Stimulated activated CD8-positive, alpha-beta memory T cell treated with anti-CD3 and anti-CD28 coated beads, Interleukin-7, amount 100 ng/mL, for 24 hours (primary cell): ENCODE data around the gene MINDY2.
"Not testable (repeated sequence)": the region's sequence is repeated elsewhere in the genome, so short reads cannot be mapped to it uniquely, and the experiment has no call there.

Source experiments
- DNase-seq: peaks from one replicate; pipeline ENCODE4 v3.0.0-alpha.2; 2020; ENCODE audit warnings: low read depth

Gene MINDY2

DNA sequence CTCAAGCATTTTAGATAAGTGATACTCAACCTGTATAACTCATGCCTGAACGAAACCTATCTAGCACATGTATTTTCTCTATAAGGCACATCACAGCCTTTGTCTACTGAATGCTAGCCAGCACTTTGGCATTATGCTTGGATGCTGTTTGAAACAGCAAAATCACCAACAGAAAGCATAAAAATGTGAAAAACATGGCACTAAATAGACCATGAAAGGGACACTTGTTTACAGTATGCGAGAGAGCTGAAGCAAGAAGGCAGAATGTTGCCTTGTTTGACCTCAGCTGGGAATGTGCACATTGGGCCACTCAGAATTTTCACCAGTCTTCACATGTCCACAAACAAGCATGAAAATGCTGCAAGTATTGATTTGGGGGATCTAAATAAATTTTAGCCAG, 59.5 kb downstream of the MINDY2 start:
- no peak for DNase-seq

DNA sequence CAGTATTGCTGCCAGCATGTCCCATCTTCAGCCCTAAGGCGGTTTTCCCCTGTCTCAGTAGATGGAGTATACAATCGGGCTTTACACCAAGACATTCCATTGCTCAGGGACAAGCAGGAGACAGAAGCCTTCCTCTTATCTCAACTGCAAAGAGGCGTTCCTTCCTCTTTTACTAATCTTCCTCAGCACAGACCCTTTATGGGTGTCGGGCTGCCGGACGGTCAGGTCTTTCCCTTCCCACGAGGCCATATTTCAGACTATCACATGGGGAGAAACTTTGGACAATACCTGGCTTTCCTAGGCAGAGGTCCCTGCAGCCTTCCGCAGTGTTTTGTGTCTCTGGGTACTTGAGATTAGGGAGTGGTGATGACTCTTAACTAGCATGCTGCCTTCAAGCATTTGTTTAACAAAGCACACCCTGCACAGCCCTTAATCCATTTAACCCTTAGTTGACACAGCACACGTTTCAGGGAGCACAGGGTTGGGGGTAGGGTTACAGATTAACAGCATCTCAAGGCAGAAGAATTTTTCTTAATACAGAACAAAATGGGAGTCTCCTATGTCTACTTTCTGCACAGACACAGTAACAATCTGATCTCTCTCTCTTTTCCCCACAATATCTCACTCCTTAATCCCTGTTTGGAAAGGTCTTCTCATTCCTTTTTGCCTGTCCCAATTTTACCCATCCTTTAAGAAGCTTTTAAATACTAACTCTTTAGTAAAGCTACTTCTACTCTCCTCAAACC, 62.8 kb downstream of the MINDY2 start:
- DNase-seq = not testable (repeated sequence)

DNA sequence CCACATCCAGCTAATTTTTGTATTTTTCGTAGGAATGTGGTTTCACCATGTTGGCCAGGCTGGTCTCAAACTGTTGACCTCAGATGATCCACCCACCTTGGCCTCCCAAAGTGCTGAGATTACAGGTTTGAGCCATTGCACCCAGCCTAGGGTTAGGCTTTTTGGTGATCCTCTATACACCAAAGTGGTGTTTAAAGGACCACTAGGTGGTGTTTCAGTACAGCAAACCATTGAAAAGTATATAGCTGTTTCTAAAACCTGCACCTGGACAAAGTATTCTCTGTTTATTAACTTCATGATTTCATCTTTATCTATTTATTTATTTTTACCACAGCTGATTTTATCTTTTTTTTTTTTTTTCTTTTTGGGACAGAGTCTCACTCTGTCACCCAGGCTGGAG, 68.4 kb downstream of the MINDY2 start:
- no peak for DNase-seq

DNA sequence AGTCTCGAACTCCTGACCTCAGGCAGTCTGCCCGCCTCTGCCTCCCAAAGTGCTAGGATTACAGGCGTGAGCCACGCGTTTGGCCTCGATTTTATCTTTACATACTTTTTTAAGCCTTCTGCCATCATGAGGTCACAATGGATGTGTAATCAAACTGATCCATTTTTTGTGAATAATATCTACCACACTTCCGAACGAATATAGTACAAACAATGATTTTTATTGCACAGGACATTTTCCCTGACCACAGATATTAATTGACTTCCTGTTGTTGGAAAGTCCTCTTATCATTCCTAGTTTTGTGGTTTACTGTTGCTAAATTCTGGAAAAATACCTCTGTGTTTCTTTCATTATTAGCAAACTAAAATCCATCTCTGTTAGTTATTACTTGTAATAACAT, 68.9 kb downstream of the MINDY2 start:
- no peak for DNase-seq

DNA sequence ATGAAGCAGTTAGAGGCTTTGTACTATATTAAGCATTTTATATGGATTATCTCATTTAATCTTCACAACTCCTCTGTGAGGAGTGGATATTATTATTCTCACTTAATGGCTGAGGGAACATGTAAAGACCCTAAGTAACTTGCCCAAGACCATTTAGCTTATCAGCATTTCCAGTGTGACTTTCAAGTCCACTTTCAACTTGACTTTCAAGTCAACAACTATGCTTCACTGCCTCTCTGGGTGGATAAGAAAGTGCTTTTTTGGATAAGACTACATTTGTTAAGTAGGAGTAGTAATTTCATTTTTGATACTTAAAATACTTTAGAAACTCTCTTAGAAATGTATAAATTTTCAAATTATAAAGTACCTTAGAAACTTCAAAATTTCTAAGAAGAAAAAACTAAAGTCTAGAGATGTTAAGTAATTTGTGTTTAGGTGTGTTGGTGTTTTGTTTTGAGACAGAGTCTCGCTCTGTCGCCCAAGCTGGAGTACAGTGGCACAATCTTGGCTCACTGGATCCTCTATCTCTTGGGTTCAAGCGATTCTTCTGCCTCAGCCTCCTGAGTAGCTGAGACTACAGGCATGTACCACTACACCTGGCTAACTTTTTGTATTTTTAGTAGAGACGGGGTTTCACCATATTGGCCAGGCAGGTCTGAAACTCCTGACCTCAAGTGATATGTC, 71.8 kb downstream of the MINDY2 start:
- DNase-seq = no peak

DNA sequence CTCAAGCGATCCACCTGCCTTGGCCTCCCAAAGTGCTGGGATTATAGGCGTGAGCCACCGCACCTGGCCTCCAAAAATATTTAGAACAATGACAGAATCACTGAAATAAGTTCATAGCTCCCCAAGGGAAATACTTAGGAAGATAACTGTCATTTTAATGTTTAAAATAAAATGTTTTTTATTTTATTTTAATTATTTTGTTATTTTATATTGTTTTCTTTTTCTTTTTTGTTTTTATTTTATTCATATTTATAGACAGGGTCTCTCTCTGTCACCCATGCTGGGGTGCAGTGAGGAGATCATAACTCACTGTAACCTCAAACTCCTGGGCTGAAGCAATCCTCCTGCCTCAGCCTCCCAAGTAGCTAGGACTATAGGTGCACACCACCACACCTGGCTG, 80.1 kb downstream of the MINDY2 start:
- DNase-seq = not testable (repeated sequence)

DNA sequence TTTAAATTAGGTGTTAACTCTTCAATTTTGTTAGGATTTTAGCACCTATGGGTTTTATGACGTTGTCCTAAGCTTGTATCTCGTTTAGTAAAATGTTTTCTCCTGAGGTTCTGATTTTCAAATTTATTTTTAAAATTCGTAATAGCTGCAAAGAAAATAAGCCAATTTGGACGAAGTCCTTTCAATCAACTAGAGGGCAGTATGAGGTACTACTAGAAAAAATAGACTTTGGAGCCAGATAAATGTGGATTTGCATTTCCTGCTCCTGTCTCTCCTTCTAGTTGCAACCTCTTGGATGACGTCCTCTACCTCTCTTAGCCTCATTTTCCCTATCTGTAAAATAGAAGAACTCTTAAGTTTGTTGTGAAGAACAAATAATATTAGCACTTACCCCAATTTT, 81.2 kb downstream of the MINDY2 start:
- DNase-seq = no peak

DNA sequence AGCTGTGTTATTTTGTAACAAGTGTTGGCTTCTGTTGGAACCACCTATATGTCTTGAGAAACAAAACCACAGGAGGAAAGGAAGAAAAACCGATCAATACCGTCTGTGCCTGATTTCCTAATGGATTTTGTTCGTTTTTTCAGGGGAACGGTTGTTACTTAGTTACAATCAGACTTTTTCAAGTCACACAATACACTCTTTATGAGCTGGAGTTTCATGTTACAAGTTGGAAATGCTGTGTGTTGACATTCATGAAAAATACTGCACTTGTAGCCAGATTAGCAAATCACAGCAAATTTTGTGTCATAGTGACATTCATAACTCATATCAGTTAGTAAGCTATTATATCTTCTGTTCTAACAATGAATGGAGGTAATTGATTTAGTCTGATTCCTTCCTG, 83.5 kb downstream of the MINDY2 start:
- no peak for DNase-seq

DNA sequence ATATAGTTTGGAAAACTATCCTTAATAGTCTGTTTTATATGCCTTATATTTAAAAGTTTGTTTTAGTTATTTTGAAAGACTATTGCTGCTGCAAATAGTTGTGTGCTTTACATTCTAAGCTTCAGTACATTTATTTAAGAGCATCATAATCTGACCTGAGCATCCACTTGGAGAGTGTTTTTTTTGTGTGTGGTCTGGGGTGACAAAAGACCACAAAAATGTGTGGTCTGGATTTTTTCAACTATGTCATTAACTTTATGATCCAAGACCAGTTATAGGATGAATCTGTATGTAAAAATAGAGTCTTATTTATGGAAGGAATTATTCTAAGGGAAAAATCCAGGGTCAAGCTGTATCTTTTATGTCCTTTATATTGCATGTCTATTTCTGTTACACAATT, 85.0 kb downstream of the MINDY2 start:
- DNase-seq = no peak

DNA sequence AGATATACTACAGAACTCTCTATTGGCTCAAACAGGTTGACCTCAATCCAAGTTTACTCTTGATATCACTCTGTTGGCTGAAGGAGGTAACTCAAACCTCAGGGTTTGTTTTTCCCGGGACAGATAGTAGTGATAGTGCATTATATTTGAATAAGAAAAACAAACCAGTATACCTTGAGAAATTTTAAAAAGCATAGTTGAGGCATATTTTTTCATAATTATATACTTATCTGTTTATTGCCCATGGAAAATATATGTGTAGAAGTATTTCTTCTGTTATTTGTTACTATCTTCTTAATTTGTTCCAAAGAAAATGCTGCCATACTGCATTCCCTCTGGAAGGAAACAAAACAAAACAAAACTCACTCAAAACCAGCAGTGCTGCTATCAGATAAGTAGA, 85.5 kb downstream of the MINDY2 start:
- not testable (repeated sequence) for DNase-seq

DNA sequence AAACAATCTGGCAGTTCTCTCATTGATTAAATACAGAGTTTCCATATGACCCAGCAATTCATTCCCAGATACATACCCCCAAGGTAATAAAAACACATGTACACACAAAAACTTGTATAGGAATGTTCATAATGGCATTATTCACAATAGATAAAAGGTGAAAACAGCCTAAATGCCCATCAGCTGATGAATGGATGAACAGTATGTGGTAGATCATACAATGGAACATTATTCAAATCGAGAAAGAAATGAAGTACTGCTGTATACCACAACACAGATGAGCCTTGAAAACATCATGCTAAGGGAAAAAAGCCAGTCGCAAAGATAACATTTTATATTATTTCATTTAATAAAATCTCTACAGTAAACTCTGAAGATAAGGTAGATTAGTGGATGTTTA, 91.2 kb downstream of the MINDY2 start:
- DNase-seq = no peak

DNA sequence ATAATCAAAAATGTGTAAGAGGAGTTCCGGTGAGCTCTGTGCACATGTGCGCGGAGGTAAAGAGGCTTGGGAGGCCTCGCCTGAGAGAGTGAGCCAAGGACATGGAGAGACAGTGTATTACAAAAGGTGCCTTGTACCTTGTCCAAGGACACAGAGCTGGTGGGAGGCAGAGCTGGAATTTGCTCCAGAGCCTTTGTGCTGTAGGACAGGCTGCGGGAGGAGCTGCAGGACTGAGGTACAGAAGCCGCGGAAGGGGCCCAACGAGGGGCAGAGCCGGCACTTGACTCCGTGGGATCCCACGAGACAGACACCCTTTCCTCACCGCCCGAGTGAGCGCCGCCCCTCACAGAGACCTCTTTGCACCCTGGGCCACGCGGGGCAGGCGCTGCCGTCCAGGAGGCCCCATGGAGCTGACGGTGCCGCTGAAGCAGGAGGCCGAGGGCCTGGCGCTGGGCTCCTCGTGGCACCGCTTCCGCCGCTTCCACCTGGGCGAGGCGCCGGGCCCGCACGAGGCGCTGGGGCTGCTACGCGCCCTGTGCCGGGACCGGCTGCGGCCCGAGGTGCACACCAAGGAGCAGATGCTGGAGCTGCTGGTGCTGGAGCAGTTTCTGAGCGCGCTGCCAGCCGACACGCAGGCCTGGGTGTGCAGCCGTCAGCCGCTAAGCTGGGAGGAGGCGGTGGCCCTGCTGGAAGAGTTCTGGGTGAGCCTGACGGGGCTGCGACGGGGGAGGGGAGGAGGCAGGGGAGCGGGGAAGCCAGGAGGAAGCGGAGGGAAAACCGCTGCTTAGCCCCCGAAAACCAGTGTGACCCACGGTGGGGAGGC, 93.7 kb downstream of the MINDY2 start:
- no peak for DNase-seq

DNA sequence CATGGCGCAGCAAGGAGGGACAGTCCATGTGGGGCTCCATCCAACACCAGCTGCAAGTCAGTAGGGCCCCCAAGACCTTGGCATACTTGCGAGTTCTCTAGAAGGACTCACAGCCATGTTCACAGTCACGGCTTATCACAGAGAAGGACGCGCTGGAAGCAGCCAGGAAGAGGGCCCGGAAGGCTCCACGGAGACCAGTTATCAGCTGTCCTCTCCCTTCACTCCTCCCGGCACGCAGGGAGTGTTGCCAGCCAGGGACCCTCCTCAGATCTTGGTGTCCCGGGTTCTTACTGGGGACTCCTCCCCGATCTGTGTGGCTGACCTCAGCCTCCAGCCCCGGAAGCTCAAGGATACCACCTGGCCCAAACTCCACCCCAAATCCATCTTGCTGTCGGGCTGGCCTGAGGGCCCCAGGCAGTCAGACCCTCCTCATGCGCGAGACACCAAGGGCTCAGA, 94.4 kb downstream of the MINDY2 start:
- DNase-seq = no peak

DNA sequence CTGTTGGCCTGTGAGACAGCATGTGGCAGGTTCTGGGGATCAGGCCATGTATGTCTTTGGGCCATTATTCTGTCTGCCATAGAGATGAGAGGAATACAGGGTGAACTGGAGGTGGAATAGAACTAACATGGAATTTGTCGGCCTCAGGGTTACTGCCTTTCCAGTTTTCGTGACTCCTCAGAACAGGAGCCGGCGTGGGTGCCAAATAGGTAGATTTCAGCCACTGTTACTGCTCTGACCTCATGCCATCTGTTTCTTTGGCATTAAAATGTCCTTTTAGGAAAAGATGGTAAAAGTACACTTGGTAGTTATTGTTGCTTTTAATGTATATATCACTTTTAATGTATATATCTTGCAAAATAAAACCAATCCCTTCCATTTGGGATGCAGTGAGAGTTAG, 96.8 kb downstream of the MINDY2 start:
- DNase-seq = no peak

DNA sequence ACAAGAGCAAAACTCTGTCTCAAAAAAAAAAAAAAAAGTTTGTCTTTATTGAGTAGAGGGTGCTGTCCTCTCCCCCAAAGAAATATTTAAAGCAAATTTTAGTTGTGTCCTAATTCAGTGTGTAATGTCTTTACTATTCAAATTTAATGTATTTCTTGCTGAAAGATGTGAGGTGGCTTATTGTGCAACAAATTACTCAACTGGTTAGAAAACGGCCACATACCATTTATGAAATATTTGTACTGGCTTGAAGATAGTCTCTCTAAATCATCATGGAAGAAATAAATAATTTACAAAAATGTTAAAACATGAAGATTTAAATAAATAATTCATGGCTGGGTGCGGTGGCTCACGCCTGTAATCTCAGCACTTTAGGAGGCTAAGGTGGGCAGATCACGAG, 99.3 kb downstream of the MINDY2 start:
- DNase-seq = no peak

DNA sequence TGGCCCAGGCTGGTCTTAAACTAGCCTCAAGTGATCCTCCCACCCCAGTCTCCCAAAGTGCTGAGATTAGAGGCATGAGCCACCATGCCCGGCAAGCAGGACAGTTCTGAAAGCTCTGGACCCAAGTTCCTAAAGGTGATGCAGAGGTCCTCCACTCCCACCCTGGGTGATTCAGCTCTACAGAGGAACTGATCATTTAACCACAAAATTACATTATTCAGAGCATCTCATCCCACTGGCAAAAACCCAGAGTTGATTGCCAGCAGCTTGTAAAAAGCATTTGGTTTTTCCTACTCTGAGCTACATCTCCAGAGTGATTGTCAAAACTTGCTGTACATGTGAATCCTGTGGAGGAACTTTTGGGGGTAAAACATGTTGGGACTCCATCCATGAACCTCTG, 102.2 kb downstream of the MINDY2 start:
- no peak for DNase-seq

DNA sequence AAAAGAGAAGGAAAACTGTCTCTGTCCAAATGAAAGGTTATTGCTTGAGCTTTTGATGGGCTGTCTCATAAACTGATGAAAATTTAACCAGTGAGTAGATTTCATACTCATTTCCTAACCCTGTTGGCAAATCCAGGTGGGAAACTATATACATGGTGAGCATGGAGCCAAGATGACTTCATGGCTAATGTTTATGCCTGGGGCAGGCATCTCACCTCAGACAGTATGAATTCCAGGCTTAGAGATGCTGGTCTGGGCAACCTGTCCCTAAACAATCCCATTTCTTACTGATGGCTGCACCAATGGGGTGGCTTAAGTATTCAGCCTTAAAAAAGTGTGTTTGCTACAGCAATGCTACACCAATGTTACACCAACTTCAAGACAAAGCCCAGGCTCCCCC, 104.2 kb downstream of the MINDY2 start:
- no peak for DNase-seq

DNA sequence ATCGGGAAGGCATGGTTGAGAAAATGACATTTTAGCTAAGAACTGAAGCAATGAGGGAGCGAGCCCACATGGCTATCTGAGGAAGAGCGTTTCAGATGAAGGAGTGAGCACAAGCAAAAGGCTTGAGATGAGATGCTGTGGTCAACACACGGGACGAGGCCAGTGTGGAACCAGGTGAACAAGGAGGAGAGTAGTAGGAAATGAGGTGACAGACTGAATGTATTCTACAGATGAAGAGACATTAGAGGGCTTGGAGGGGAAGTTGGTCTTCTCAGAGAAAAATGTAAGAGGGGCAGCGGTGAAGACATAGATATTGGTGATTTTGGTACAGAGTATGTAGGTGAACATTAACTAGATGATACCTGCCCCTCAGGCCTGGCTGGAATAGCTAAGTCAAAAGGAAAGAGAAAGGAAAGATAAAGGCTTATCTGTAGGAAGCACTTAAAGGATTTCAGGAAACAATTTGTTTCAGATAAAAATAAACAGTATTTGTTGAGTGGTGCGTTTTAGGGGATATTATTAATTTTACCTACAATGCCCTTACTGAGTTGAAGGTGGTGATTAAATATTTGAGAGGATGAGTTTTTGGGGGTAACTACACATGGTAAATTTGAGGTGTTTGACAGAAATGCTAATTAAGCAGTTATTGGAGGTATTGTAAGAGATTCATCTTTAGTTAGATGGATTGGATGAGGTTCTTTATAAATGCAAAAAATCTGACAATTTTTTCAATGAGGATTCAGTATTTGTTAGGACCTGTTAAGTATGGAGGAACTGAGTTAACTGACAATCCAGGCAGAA, 105.4 kb downstream of the MINDY2 start:
- DNase-seq = no peak

DNA sequence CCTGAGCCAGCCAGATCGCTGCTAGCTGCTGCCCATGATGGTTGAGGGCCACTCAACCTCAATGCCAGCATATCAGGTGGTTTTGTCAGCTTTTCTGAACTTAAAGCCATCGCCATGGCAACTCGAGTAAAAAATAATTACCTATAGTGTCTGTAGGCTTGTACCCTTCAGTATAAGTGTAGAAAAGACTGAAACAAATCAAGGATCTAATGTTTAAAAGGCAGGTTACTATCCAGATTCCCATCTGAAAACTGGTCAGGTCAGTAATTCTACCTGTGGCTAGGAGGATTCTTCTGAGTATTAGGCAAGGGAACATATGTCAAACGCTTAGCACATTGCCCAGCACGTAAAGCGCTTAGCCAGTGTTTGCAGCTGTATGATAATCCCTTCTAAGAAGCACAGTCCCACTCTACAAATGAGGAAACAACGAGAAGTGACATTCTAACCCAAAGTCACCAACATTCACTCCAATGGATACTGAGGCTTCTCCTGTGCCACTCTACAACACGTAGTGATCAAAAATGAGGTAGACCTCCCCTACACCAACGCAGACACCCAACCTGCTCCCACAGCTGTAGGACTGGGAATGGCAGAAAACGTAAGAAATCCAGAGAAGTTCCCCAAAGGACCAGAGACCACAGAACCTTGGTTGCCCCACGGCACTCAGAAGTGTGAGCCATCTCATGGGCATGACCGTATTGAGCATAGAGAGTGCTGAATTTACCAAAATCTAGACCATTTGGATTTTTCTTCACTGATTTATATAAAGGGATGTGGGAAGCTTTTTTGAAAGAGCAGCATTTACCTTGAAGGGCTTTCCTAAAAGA, 107.1 kb downstream of the MINDY2 start:
- no peak for DNase-seq

DNA sequence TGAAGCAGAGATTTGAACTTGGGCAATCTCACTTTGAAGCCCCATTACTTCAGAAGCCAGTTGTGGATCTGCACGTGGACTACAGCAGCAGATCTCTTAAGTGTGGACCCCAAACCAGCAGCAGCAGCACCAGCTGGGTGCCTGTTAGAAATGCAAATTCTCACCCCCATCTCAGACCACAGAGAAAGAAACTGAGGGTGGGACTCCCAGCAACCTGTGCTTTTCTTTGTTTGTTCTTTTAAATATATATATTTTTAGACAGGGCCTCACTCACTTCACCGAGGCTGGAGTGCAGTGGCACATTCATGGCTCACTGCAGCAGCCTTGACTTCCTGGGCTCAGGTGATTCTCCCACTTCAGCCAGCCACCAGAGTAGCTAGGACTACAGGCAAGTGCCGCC, 109.2 kb downstream of the MINDY2 start:
- DNase-seq = no peak

DNA sequence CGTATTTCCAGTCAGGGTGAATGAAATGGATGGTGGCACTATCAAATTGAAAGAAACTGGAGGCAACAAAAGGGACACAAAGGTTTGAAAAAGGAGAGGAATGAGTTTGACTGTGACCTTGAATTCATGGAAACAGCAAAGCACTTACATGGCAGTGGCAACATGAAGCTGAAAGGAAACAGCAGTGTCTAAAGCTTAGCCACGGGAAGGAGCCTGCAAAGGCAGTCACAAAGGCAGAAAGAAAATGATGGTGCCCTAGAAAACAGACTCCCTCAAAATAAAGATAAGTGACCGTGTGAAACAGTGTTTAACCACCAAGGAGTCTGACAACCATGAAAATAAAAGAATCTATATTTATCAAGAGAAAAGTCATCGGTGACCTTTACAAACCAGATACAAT, 111.1 kb downstream of the MINDY2 start:
- DNase-seq = no peak
